ENCODE measurements around the gene MAP3K5. TPM values are rescaled to one million over a fixed set of nuclear protein-coding genes. Genes with fewer than 3 reads are reported as not detected.

Gene MAP3K5
- total RNA-seq, 1 donor from 2014 or later: 0.09 TPM

DNA sequence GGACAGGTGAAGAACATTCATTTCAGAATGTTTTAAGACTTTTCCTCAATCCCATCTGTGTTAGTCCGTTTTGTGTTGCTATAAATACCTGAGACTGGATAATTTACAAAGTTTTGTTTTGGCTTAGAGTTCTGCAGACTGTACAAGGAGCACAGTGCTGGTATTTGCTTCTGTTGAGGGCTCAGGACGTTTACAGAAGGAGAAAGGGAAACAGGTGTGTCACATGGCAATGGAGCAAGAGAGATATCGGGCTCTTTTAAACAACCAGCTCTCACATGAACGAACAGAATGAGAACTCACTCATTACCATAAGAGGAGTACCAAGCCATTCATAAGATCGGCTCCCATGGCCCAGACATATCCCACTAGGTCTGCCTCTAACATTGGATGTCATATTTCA is 258.8 kb downstream of the MAP3K5 start:
- no peak for DNase-seq (ENCODE audit: low read depth, low spot score)
- H3K27ac Mint-ChIP-seq (ENCODE audit: unreplicated experiment): no peak overlapping the region
- H3K36me3 Mint-ChIP-seq (ENCODE audit: low read depth): no peaks in the 10 kb centered on the region
- no peak overlapping the region for H3K4me3 Mint-ChIP-seq
- TF ChIP-seq, protein P1, sequence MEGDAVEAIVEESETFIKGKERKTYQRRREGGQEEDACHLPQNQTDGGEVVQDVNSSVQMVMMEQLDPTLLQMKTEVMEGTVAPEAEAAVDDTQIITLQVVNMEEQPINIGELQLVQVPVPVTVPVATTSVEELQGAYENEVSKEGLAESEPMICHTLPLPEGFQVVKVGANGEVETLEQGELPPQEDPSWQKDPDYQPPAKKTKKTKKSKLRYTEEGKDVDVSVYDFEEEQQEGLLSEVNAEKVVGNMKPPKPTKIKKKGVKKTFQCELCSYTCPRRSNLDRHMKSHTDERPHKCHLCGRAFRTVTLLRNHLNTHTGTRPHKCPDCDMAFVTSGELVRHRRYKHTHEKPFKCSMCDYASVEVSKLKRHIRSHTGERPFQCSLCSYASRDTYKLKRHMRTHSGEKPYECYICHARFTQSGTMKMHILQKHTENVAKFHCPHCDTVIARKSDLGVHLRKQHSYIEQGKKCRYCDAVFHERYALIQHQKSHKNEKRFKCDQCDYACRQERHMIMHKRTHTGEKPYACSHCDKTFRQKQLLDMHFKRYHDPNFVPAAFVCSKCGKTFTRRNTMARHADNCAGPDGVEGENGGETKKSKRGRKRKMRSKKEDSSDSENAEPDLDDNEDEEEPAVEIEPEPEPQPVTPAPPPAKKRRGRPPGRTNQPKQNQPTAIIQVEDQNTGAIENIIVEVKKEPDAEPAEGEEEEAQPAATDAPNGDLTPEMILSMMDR (conservative IDR thresholded peaks at IDR 0.05): no peak
- peaks cover 2% of the 10 kb centered on the region for H3K9me3 Mint-ChIP-seq
- H3K27me3 Mint-ChIP-seq (ENCODE audit: low read depth): peaks cover 5% of the 10 kb centered on the region
- no peaks in the 10 kb centered on the region for H3K4me1 Mint-ChIP-seq

DNA sequence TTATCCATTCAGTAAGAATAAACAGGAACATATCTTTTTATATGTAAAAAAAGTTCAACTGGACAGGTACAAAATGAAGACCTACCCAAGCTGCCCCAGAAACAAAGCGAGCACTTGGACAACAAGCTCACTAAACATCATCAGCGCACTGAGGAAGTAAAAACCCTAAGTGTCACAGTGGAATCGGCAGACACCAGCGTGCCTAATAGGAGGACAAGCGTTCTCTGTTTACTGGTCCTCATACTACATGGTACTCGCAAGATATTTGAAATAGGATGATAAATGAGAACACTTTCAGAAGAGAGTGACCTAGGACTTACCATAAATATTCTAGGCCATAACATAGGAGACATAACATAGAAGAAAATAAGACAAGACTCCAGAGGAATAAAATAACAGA is 260.2 kb downstream of the MAP3K5 start:
- H3K27ac Mint-ChIP-seq (ENCODE audit: unreplicated experiment): no peak overlapping the region
- DNase-seq (ENCODE audit: low read depth, low spot score): no peak
- peaks cover 5% of the 10 kb centered on the region for H3K27me3 Mint-ChIP-seq (ENCODE audit: low read depth)
- no peak overlapping the region for H3K4me3 Mint-ChIP-seq
- H3K4me1 Mint-ChIP-seq: no peaks in the 10 kb centered on the region
- peaks cover 2% of the 10 kb centered on the region for H3K9me3 Mint-ChIP-seq
- TF ChIP-seq, protein P1 (conservative IDR thresholded peaks at IDR 0.05): no peak
- no peaks in the 10 kb centered on the region for H3K36me3 Mint-ChIP-seq (ENCODE audit: low read depth)

DNA sequence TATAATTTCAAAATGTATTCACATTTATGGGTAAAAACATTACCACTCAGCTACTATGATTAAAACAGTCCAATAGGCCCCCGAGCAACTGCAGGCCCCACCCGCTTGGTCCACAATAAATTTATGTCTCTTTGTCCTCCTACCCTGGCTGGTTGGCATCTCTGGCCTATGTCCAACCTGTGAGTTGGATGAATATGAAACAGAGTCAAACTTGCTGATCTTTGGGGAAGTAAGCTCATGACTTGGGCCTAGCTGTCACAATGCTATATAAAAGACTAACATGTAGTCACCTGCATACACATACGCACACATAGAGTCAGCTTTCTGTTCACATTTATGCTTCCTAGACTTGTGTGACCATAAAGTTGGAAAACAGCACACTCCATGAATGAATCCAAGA is 262.6 kb downstream of the MAP3K5 start:
- DNase-seq (ENCODE audit: low read depth, low spot score): no peak
- Mint-ChIP-seq H3K9me3 (no peaks in the 10 kb centered on the region), H3K36me3 (ENCODE audit: low read depth) (no peaks in the 10 kb centered on the region), H3K4me3 (no peak overlapping the region), H3K4me1 (peaks cover 15% of the 10 kb centered on the region), H3K27me3 (ENCODE audit: low read depth) (peaks cover 11% of the 10 kb centered on the region), H3K27ac (ENCODE audit: unreplicated experiment) (no peak overlapping the region)
- TF ChIP-seq, protein P1 (conservative IDR thresholded peaks at IDR 0.05): no peak

DNA sequence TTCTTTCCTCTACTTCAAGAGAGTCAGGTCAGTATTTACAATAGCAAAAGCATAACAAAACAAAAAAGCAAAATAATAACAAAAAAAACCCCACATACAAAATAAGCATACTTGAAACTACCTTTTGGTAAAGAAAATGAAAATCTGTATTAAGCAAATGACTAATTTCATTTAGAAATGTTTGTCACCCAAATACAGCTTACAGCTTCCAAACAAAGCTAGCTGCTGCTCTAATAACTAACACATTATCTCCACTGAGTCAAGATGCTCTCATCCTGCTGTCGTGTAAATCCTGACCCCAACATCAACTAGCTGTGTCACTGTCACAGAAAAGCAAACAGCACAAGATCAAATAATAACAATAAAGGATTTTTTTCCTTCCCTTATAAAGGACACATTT is 263.8 kb downstream of the MAP3K5 start:
- Mint-ChIP-seq H3K4me1 (peaks cover 15% of the 10 kb centered on the region), H3K4me3 (no peak overlapping the region), H3K27me3 (ENCODE audit: low read depth) (peaks cover 12% of the 10 kb centered on the region), H3K9me3 (no peaks in the 10 kb centered on the region), H3K36me3 (ENCODE audit: low read depth) (no peaks in the 10 kb centered on the region), H3K27ac (ENCODE audit: unreplicated experiment) (no peak overlapping the region)
- TF ChIP-seq, protein P1 (conservative IDR thresholded peaks at IDR 0.05): no peak
- no peak for DNase-seq (ENCODE audit: low read depth, low spot score)

DNA sequence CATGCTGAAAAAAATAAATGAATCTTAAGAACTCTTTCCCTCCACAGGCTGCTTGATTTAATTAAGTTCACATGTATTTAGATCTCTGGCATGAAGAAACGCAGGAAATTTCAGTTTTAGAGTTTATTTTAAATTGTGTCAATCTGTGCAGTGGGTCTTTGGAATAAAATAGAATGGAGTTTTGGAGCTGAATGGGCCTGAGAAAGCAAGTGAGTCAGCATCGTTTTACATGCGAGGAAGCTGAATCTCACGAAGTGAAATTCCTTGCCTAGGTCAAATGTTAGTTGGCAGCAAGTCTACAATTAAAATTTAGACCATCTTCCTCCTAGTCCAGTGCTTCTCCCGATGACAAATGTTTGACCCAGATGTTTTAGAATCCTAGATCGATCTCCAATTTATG is 264.4 kb downstream of the MAP3K5 start:
- Mint-ChIP-seq H3K4me1 (peaks cover 15% of the 10 kb centered on the region), H3K4me3 (no peak overlapping the region), H3K27me3 (ENCODE audit: low read depth) (peaks cover 10% of the 10 kb centered on the region), H3K9me3 (no peaks in the 10 kb centered on the region), H3K36me3 (ENCODE audit: low read depth) (no peaks in the 10 kb centered on the region), H3K27ac (ENCODE audit: unreplicated experiment) (no peak overlapping the region)
- TF ChIP-seq, protein P1 (conservative IDR thresholded peaks at IDR 0.05): no peak
- no peak for DNase-seq (ENCODE audit: low read depth, low spot score)

DNA sequence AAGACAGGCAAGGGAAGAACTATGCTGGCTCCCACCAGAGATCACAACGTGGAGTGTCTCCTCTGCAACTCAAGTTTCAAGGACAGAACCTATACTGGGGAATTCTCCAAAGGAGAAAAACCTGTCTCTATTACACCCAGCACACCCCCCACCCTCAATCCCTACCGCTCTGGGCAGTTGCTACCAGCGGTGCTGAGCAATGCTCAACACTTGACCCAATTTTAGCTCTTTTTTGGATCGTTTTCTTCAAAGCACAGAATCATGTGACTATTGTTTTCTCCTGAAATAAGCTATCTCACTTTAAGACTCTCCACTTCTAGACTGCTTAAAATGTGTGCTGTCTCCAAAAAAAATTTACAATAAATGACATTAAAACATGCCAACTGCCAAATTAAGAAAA is 265.3 kb downstream of the MAP3K5 start:
- H3K4me1 Mint-ChIP-seq: peaks cover 15% of the 10 kb centered on the region
- TF ChIP-seq, protein P1 (conservative IDR thresholded peaks at IDR 0.05): no peak
- no peaks in the 10 kb centered on the region for H3K36me3 Mint-ChIP-seq (ENCODE audit: low read depth)
- no peak overlapping the region for H3K27ac Mint-ChIP-seq (ENCODE audit: unreplicated experiment)
- DNase-seq (ENCODE audit: low read depth, low spot score): no peak
- H3K9me3 Mint-ChIP-seq: no peaks in the 10 kb centered on the region
- H3K27me3 Mint-ChIP-seq (ENCODE audit: low read depth): peaks cover 10% of the 10 kb centered on the region
- no peak overlapping the region for H3K4me3 Mint-ChIP-seq
